WERI-Rb-1 (cell line): ENCODE results near the gene TENM3.

Experiments used
- DNase-seq: peaks from one replicate; pipeline ENCODE4 v3.0.0-alpha.2; 2020
- H3K27ac ChIP-seq: fragments of 250-450 bp; sonication (Bioruptor Pico); 2 replicates; pipeline ENCODE4 v1.5.1; 2020; ENCODE audit warnings: mild to moderate bottlenecking, moderate library complexity
- H3K27me3 ChIP-seq: fragments of 250-450 bp; sonication (Bioruptor Pico); 2 replicates; pipeline ENCODE4 v1.5.1; 2021; ENCODE audit warnings: mild to moderate bottlenecking, low read depth, moderate library complexity; ENCODE audit not compliant: insufficient read depth, severe bottlenecking
- H3K36me3 ChIP-seq: fragments of 250-450 bp; sonication (Bioruptor Pico); 2 replicates; pipeline ENCODE4 v1.5.1; 2020; ENCODE audit warnings: mild to moderate bottlenecking, moderate library complexity
- H3K4me3 ChIP-seq: 2 replicates; pipeline ENCODE4 v1.5.1; 2011; ENCODE audit warnings: low read depth, mild to moderate bottlenecking, control low read depth, low read length
- H3K9me3 ChIP-seq: fragments of 250-450 bp; sonication (Bioruptor Pico); 2 replicates; pipeline ENCODE4 v1.5.1; 2021; ENCODE audit warnings: mild to moderate bottlenecking, moderate library complexity; ENCODE audit not compliant: severe bottlenecking
- TF ChIP-seq, protein P1 (sequence below): IDR thresholded peaks from 2 replicates; pipeline ENCODE4 v1.5.1; 2011; ENCODE audit warnings: low read depth, mild to moderate bottlenecking, control low read depth, inconsistent platforms, low read length

Gene TENM3

DNA sequence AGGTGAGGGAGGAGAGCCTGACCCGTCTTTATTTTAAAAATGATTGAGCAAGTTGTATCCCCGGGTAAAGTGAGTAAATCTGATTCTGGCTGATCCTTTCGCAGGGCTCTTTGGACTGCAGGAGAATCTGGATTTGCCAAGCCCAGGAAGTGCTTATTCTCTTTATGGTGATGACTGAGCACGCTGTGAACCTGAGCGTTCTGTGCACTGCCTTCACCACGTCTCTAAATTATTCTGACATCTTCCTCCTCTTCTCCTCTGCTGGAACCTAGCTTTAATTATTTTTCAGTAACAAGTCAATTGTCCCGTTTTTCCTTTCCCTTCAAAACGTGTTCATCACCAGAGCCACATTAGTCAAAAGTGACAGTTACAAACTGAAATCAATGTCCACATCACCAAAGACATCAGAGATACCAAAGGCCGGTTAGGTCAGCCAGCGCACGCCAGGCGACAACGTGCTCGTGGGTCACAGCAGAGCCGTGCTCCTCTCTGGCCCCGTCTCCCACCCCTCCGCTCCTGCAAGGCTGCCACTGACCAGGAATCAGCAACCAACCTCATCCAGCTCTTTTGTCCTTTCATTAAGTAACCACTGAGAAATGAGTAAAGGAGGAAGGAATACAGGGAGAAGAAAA is 599.7 kb downstream of the TENM3 start:
- no peaks in the 10 kb centered on the region for H3K9me3 ChIP-seq
- H3K4me3 ChIP-seq = no peak overlapping the region
- TF ChIP-seq, protein P1, sequence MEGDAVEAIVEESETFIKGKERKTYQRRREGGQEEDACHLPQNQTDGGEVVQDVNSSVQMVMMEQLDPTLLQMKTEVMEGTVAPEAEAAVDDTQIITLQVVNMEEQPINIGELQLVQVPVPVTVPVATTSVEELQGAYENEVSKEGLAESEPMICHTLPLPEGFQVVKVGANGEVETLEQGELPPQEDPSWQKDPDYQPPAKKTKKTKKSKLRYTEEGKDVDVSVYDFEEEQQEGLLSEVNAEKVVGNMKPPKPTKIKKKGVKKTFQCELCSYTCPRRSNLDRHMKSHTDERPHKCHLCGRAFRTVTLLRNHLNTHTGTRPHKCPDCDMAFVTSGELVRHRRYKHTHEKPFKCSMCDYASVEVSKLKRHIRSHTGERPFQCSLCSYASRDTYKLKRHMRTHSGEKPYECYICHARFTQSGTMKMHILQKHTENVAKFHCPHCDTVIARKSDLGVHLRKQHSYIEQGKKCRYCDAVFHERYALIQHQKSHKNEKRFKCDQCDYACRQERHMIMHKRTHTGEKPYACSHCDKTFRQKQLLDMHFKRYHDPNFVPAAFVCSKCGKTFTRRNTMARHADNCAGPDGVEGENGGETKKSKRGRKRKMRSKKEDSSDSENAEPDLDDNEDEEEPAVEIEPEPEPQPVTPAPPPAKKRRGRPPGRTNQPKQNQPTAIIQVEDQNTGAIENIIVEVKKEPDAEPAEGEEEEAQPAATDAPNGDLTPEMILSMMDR = no peak
- no peaks in the 10 kb centered on the region for H3K36me3 ChIP-seq
- H3K27ac ChIP-seq = no peak overlapping the region
- no peaks in the 10 kb centered on the region for H3K27me3 ChIP-seq
- no peak for DNase-seq

- Histone ChIP-seq H3K9me3 (no peaks in the 10 kb centered on the region), H3K4me3 (no peak overlapping the region), H3K27ac (no peak overlapping the region), H3K27me3 (no peaks in the 10 kb centered on the region), H3K36me3 (no peaks in the 10 kb centered on the region)
- TF ChIP-seq, protein P1 = no peak
- no peak for DNase-seq
These were observed 600.7 kb downstream of the TENM3 start for GRCh38 chr4:182843808-182844325.

- Histone ChIP-seq H3K36me3 (no peaks in the 10 kb centered on the region), H3K4me3 (no peak overlapping the region), H3K27ac (no peak overlapping the region), H3K27me3 (no peaks in the 10 kb centered on the region), H3K9me3 (no peaks in the 10 kb centered on the region)
- DNase-seq = no peak
- TF ChIP-seq, protein P1 = no peak
These were observed 602.4 kb downstream of the TENM3 start for GRCh38 chr4:182845618-182846017.

DNA sequence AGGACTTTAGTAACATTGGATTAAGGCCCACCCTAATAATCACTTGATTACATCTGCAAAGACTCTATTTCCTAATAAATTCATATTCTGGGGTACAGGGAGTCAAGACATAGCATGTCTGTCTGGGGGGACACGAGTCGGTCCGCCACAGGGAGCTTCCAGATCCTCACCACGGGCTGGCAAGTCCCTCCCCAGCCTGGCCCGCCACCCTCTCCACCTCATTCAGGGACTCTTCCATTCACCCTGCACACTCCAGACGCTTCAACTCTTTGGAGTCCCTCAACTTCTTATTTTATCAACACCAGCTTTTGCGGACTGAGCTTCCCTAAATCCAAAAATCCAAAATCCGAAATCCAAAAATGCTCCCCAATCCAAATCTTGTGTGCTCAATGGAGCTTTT is 602.8 kb downstream of the TENM3 start:
- no peaks in the 10 kb centered on the region for H3K36me3 ChIP-seq

GRCh38 chr4:182847576-182848450 is 604.6 kb downstream of the TENM3 start:
- TF ChIP-seq, protein P1 = no peak
- DNase-seq = no peak
- H3K36me3 ChIP-seq = no peaks in the 10 kb centered on the region
- no peaks in the 10 kb centered on the region for H3K27me3 ChIP-seq
- no peak overlapping the region for H3K27ac ChIP-seq
- no peak overlapping the region for H3K4me3 ChIP-seq
- H3K9me3 ChIP-seq = no peaks in the 10 kb centered on the region

More for the DNA sequence above, 602.8 kb downstream of the TENM3 start:
- Histone ChIP-seq H3K27ac (no peak overlapping the region), H3K9me3 (no peaks in the 10 kb centered on the region), H3K4me3 (no peak overlapping the region), H3K27me3 (no peaks in the 10 kb centered on the region)
- no peak for DNase-seq
- TF ChIP-seq, protein P1 = no peak
